Measurements from ENCODE around the gene SCN11A. TPM values are rescaled to one million over a fixed set of nuclear protein-coding genes. Genes with fewer than 3 reads are reported as not detected.

The SCN11A gene
- total RNA-seq, 1 donor from 2014 or later: 0.69 TPM

GRCh38 chr3:39021465-39022285, 30.1 kb downstream of the SCN11A start:
- H3K36me3 ChIP-seq: no peaks in the 10 kb centered on the region
- no peak overlapping the region for H3K4me3 Mint-ChIP-seq
- H3K27ac ChIP-seq: no peak overlapping the region
- H3K9me3 ChIP-seq (ENCODE audit: low read depth): no peaks in the 10 kb centered on the region
- TF ChIP-seq EZH2 (IDR thresholded peaks at IDR 0.05) (no peak), CTCF (IDR thresholded peaks at IDR 0.05) (no peak), EZH2phosphoT487 (IDR thresholded peaks at IDR 0.05) (no peak)
- H3K27ac Mint-ChIP-seq: no peak overlapping the region
- H3K4me3 ChIP-seq: no peak overlapping the region
- H3F3A ChIP-seq (ENCODE audit: low read depth): no peaks in the 10 kb centered on the region
- peaks cover 6% of the 10 kb centered on the region for H3K27me3 Mint-ChIP-seq (ENCODE audit: insufficient read depth, low read depth)
- no peaks in the 10 kb centered on the region for H3K36me3 Mint-ChIP-seq
- no peaks in the 10 kb centered on the region for H3K4me1 ChIP-seq
- no peaks in the 10 kb centered on the region for H4K20me1 ChIP-seq (ENCODE audit: low read depth)
- no peak overlapping the region for H3K9ac ChIP-seq
- H3K4me1 Mint-ChIP-seq: no peaks in the 10 kb centered on the region
- no peaks in the 10 kb centered on the region for H3K9me3 Mint-ChIP-seq
- no peak overlapping the region for H2AFZ ChIP-seq (replicated peaks)
- H3K27me3 ChIP-seq: no peaks in the 10 kb centered on the region
- no peak for DNase-seq (ENCODE audit: low spot score)
- no peaks in the 10 kb centered on the region for H3K79me2 ChIP-seq (ENCODE audit: low read depth)
- H3K4me2 ChIP-seq: no peak overlapping the region

- Histone ChIP-seq H3K36me3 (no peaks in the 10 kb centered on the region), H2AFZ (replicated peaks) (no peak overlapping the region), H3K4me2 (no peak overlapping the region), H3K79me2 (ENCODE audit: low read depth) (no peaks in the 10 kb centered on the region), H3K9me3 (ENCODE audit: low read depth) (no peaks in the 10 kb centered on the region), H4K20me1 (ENCODE audit: low read depth) (no peaks in the 10 kb centered on the region), H3K4me1 (no peaks in the 10 kb centered on the region), H3K27ac (no peak overlapping the region), H3F3A (ENCODE audit: low read depth) (no peaks in the 10 kb centered on the region), H3K4me3 (no peak overlapping the region), H3K27me3 (no peaks in the 10 kb centered on the region), H3K9ac (no peak overlapping the region)
- peaks cover 3% of the 10 kb centered on the region for H3K27me3 Mint-ChIP-seq (ENCODE audit: insufficient read depth, low read depth)
- H3K36me3 Mint-ChIP-seq: no peaks in the 10 kb centered on the region
- H3K4me1 Mint-ChIP-seq: no peaks in the 10 kb centered on the region
- no peak overlapping the region for H3K4me3 Mint-ChIP-seq
- no peak overlapping the region for H3K27ac Mint-ChIP-seq
- TF ChIP-seq CTCF (IDR thresholded peaks at IDR 0.05) (no peak), EZH2 (IDR thresholded peaks at IDR 0.05) (no peak), EZH2phosphoT487 (IDR thresholded peaks at IDR 0.05) (no peak)
- no peak for DNase-seq (ENCODE audit: low spot score)
- no peaks in the 10 kb centered on the region for H3K9me3 Mint-ChIP-seq
Measured at GRCh38 chr3:39021029-39021428, 30.7 kb downstream of the SCN11A start.

GRCh38 chr3:39019299-39019698, 32.4 kb downstream of the SCN11A start:
- Histone ChIP-seq H3K9ac (no peak overlapping the region), H4K20me1 (ENCODE audit: low read depth) (no peaks in the 10 kb centered on the region), H3K27ac (no peak overlapping the region), H3K4me2 (no peak overlapping the region), H3K27me3 (no peaks in the 10 kb centered on the region), H3K36me3 (no peaks in the 10 kb centered on the region), H3K4me1 (no peaks in the 10 kb centered on the region), H3K4me3 (no peak overlapping the region), H3K9me3 (ENCODE audit: low read depth) (no peaks in the 10 kb centered on the region), H3F3A (ENCODE audit: low read depth) (no peaks in the 10 kb centered on the region), H3K79me2 (ENCODE audit: low read depth) (no peaks in the 10 kb centered on the region), H2AFZ (replicated peaks) (no peak overlapping the region)
- Mint-ChIP-seq H3K9me3 (no peaks in the 10 kb centered on the region), H3K4me1 (no peaks in the 10 kb centered on the region), H3K36me3 (no peaks in the 10 kb centered on the region), H3K4me3 (no peak overlapping the region), H3K27me3 (ENCODE audit: insufficient read depth, low read depth) (peaks cover 5% of the 10 kb centered on the region), H3K27ac (no peak overlapping the region)
- TF ChIP-seq CTCF (IDR thresholded peaks at IDR 0.05) (no peak), EZH2phosphoT487 (IDR thresholded peaks at IDR 0.05) (no peak), EZH2 (IDR thresholded peaks at IDR 0.05) (no peak)
- no peak for DNase-seq (ENCODE audit: low spot score)
